ENCODE measurements around the gene CCDC142. TPM values are rescaled to one million over a fixed set of nuclear protein-coding genes. Genes with fewer than 3 reads are reported as not detected.

CCDC142 gene
- total and polyA plus RNA-seq, 9 of the 15 experiments (the other 6 are each of a cell fraction or from before 2014, with no cell fraction given), result 0.55 to 11.7 (median 7.2) TPM

GRCh38 chr2:74448771-74449170 lies 34.0 kb downstream of the CCDC142 start:
- DNase-seq (ENCODE audit: extremely low read depth in 1 of 4, low spot score in 3 of 4) (no peak), ATAC-seq (no peak), FAIRE-seq (no peak)
- TF ChIP-seq CEBPB (tag; IDR thresholded peaks at IDR 0.05) (0 out of 2 replicates have a peak, but pooled peaks have one; percentile 0), AFF4 (CRISPR knock-in tag; IDR thresholded peaks at IDR 0.05) (no peak)
- ChIA-PET POLR2A (interaction anchor here (0.7 to 2.6 kb wide), 3 partner anchors 9 to 72 kb away, joined by 3 to 9 read pairs (median 3); partner anchors contain the start of gene WBP1), CTCF (ENCODE audit: low intra/inter-chr PET ratio) (no interaction called here)
- Histone ChIP-seq H2AFZ (ENCODE audit: low read depth, low read length) (no peak overlapping the region), H3K27ac (ENCODE audit: extremely low read depth, low read depth, low read length) (no peak overlapping the region), H3K4me3 (no peak overlapping the region), H3K9ac (ENCODE audit: insufficient read depth in 1 of 2, low read depth in 2 of 2, low read length in 2 of 2) (no peak overlapping the region), H3K79me2 (ENCODE audit: control insufficient read depth, insufficient read depth, low read length) (no peaks in the 10 kb centered on the region), H3K9me1 (ENCODE audit: control insufficient read depth, insufficient read depth, low read length) (no peaks in the 10 kb centered on the region), H3K36me3 (ENCODE audit: control insufficient read depth, insufficient read depth, low read length) (no peaks in the 10 kb centered on the region), H3K27me3 (ENCODE audit: control insufficient read depth in 2 of 2, insufficient read depth in 2 of 2, low read length in 2 of 2) (no peaks in the 10 kb centered on the region), H4K20me1 (replicated peaks; ENCODE audit: control insufficient read depth, insufficient read depth, low read length) (no peaks in the 10 kb centered on the region), H3K9me3 (replicated peaks; ENCODE audit: control insufficient read depth, insufficient read depth, low read depth, low read length) (no peaks in the 10 kb centered on the region), H3K4me2 (ENCODE audit: insufficient read depth, low read length) (no peak overlapping the region), H3K4me1 (replicated peaks in 1 of 2; ENCODE audit: control insufficient read depth in 2 of 2, insufficient read depth in 2 of 2, low read length in 2 of 2) (peaks cover 8% of the 10 kb centered on the region in 2 experiments; a peak in 3 of 5 replicates)
- 61% methylated on average over 2 of the region's 2 CpGs for WGBS (ENCODE audit: insufficient coverage, low coverage, missing lambda C conversion rate)
- BruUV-seq (replicated peaks), result no TSS peak
- intact Hi-C loops (cut with micrococcal nuclease) (no loop called here), in situ Hi-C loops (cut with MboI) (no loop called here)

Data from K562 (cell line).